Measurements from ENCODE around the gene SEMA3F.

DNA sequence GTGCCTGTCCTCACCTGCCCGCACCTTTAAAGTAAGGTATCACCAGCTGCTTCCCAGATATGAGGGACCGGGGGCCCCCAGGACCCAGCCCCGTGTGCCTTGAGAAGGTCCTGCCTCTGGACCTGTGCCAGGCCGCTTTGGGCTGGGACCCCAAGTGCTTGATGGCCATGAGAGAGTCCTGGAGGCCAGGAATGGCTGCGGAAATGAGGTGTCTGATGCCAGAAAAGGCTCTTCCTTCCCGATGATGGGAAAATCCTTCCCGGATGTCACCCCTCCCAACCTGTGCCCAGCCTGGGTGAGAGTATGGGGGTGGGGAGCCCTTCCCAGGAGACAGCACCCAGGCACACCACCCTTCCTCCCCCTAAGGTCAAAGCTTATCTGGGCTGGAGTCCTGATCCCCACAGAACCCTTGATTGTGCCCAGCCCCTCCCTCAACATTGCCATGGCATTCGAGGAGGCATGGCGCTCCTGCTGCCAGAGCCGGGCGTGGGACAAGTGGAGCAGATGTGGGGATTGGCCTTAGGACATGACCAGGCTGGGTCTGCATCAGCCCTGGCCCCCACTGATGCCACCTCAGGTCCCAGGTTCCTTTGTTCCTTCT is 14.2 kb downstream of the SEMA3F start:
- TF ChIP-seq, protein P1, sequence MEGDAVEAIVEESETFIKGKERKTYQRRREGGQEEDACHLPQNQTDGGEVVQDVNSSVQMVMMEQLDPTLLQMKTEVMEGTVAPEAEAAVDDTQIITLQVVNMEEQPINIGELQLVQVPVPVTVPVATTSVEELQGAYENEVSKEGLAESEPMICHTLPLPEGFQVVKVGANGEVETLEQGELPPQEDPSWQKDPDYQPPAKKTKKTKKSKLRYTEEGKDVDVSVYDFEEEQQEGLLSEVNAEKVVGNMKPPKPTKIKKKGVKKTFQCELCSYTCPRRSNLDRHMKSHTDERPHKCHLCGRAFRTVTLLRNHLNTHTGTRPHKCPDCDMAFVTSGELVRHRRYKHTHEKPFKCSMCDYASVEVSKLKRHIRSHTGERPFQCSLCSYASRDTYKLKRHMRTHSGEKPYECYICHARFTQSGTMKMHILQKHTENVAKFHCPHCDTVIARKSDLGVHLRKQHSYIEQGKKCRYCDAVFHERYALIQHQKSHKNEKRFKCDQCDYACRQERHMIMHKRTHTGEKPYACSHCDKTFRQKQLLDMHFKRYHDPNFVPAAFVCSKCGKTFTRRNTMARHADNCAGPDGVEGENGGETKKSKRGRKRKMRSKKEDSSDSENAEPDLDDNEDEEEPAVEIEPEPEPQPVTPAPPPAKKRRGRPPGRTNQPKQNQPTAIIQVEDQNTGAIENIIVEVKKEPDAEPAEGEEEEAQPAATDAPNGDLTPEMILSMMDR (conservative IDR thresholded peaks at IDR 0.05 in 1 of 2, IDR thresholded peaks at IDR 0.05 in 1 of 2; ENCODE audit: low read depth in 1 of 2, low read length in 2 of 2): no peak
- no peak for TF ChIP-seq EZH2 (IDR thresholded peaks at IDR 0.05; ENCODE audit: low read length, missing control alignments)

Data from fibroblast of lung (primary cell).